SIG-M5 (cell line): Measurements from ENCODE around the gene ACRBP.
A peak's percentile ranks its signal among the peaks of the same experiment; 100 is the strongest.

Experiments used
- DNase-seq: peaks from one replicate; lab custom pipeline; 2025; lab: John Stamatoyannopoulos, UW

The ACRBP gene

GRCh38 chr12:6647083-6647604 is at the start of gene ACRBP:
ACRBP (minus strand) TSS chr12:6647432; CDS start chr12:6647366, 66 bp downstream.
- no peak for DNase-seq

- DNase-seq = no peak
Observed at GRCh38 chr12:6695313-6696045, 48.2 kb upstream of the ACRBP start.

- DNase-seq = no peak
Observed at GRCh38 chr12:6694701-6695100, 47.5 kb upstream of the ACRBP start.

GRCh38 chr12:6693832-6694355 is 46.7 kb upstream of the ACRBP start:
- no peak for DNase-seq

GRCh38 chr12:6692888-6693287 is 45.7 kb upstream of the ACRBP start:
- no peak for DNase-seq

GRCh38 chr12:6691473-6691872 is 44.2 kb upstream of the ACRBP start:
- no peak for DNase-seq

GRCh38 chr12:6688999-6689882 is 42.0 kb upstream of the ACRBP start, which contains the start of gene ZNF384:
ZNF384 (minus strand) TSS chr12:6689375; CDS start chr12:6679520, 9,855 bp downstream.
- DNase-seq = peak; percentile 92

GRCh38 chr12:6688543-6688998 is 41.3 kb upstream of the ACRBP start:
- no peak for DNase-seq

GRCh38 chr12:6685814-6686213 is 38.6 kb upstream of the ACRBP start:
- no peak for DNase-seq

- DNase-seq = no peak
Observed at GRCh38 chr12:6684609-6685008, 37.4 kb upstream of the ACRBP start.

- no peak for DNase-seq
Observed at GRCh38 chr12:6676962-6677361, 29.7 kb upstream of the ACRBP start.

- DNase-seq = no peak
Observed at GRCh38 chr12:6672143-6672542, 24.9 kb upstream of the ACRBP start.

- DNase-seq = no peak
Observed at GRCh38 chr12:6667559-6668210, 20.5 kb upstream of the ACRBP start.

- DNase-seq = no peak
Observed at GRCh38 chr12:6666211-6666610, 19.0 kb upstream of the ACRBP start.

- DNase-seq = peak; percentile 83
Observed at GRCh38 chr12:6664902-6665301, 17.7 kb upstream of the ACRBP start.

GRCh38 chr12:6662906-6663742 is 15.9 kb upstream of the ACRBP start, which contains the start of gene ING4:
ING4 (minus strand) TSS chr12:6663119; CDS start chr12:6663101, 18 bp downstream.
- DNase-seq = peak; percentile 100

- no peak for DNase-seq
Observed at GRCh38 chr12:6662602-6662905, 15.3 kb upstream of the ACRBP start.

GRCh38 chr12:6653987-6654386 is 6.8 kb upstream of the ACRBP start:
- no peak for DNase-seq

GRCh38 chr12:6653342-6653741 is 6.1 kb upstream of the ACRBP start:
- DNase-seq = no peak

- DNase-seq = no peak
Observed at GRCh38 chr12:6652391-6652790, 5.2 kb upstream of the ACRBP start.

GRCh38 chr12:6650832-6651231 is 3.6 kb upstream of the ACRBP start:
- no peak for DNase-seq
